HFF-Myc (cell line): Measurements from ENCODE around the gene SUSD3.
A peak's percentile ranks its signal among the peaks of the same experiment; 100 is the strongest.

Experiments used
- DNase-seq: peaks from one replicate; pipeline ENCODE4 v3.0.0-alpha.2; 2011; ENCODE audit warnings: low read depth; ENCODE audit errors: extremely low read depth
- H3K4me3 ChIP-seq: replicated peaks from 2 replicates; pipeline ENCODE4 v1.5.1; 2011; ENCODE audit warnings: low read depth, mild to moderate bottlenecking, control low read depth, low read length
- CTCF ChIP-seq: IDR thresholded peaks from 2 replicates; pipeline ENCODE4 v1.5.1; 2012; ENCODE audit warnings: mild to moderate bottlenecking, low read depth, low read length, control low read depth; ENCODE audit errors: missing control alignments

The SUSD3 gene

GRCh38 chr9:93119703-93119952 is 61.1 kb downstream of the SUSD3 start:
- H3K4me3 ChIP-seq = no peak overlapping the region
- no peak for TF ChIP-seq CTCF
- no peak for DNase-seq

- TF ChIP-seq CTCF = peak; percentile 32
- DNase-seq = peak; percentile 55
- H3K4me3 ChIP-seq = no peak overlapping the region
Observed at GRCh38 chr9:93119953-93120845, 61.7 kb downstream of the SUSD3 start.

GRCh38 chr9:93120846-93121315 is 62.4 kb downstream of the SUSD3 start:
- TF ChIP-seq CTCF = no peak
- DNase-seq = no peak
- H3K4me3 ChIP-seq = no peak overlapping the region

- no peak for DNase-seq
- no peak for TF ChIP-seq CTCF
Observed at GRCh38 chr9:93121316-93122241, 63.1 kb downstream of the SUSD3 start.

DNA sequence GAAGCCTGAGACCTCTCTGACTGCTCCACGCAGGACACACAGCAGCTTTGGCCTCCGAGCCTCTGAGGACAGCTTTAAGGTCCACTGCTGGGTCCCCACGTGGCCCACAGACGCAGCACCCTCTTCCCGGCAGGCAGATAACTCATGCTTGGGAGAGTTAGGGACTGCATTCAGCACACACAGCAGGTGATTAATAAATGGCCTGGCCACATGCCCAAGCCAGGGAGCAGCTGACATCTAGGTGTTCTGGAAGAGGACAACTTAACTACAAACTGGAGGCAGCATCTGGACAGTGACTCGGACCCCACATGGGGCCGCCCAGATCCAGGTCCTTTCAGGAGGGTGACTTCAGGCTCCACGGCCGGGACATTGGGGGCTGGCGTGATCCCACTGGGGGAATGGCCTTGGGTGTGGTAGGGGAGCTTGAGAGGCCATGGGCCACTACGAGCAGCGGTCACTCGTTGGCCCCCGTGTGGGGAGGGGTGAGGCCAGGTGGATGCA is 64.3 kb downstream of the SUSD3 start:
- H3K4me3 ChIP-seq = no peak overlapping the region
- TF ChIP-seq CTCF = no peak
- no peak for DNase-seq

More at GRCh38 chr9:93121316-93122241, 63.1 kb downstream of the SUSD3 start:
- H3K4me3 ChIP-seq = no peak overlapping the region

DNA sequence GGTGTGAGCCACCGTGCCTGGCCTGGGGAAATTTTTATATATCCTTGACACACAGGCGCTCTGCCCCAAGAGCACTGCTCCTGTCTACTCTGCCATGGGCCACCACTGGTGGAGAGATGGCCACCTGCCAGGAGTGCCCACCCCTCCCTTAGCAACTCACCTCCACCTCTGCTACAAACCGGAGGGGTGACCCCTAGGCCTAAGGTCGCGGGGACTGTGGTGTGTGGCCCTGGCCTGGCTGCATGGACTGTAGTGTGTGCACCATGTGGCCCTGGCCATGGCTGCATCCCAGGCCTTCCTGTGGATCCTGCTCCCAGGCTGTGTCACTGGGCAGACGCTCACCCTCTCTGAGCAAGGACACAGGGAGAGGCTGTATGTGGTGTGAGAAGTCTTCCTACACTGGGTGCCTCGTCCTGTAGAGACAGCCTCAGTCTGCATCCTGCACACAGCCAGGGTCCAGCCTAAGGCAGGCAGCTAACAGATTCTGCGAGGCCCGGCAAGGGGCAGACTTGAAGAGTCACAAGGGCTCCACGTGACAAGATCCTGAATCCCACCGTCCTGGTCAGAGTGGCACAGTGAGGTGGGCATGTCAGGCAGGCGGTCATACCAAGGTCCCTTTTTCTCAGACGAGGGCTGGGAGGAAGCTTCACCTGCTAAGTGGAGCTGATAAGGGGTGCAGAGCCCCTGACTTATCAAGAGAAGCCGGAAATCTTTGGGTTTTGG is 65.2 kb downstream of the SUSD3 start:
- no peak overlapping the region for H3K4me3 ChIP-seq
- no peak for TF ChIP-seq CTCF
- no peak for DNase-seq
